GM23338 (cell line): Measurements from ENCODE around the gene GALNT5. TPM values are rescaled to one million over a fixed set of nuclear protein-coding genes. Genes with fewer than 3 reads are reported as not detected.
A peak's percentile ranks its signal among the peaks of the same experiment; 100 is the strongest.

Experiments
- ATAC-seq: fragments of 200-7000 bp; cut with Tn5 transposase; 3 replicates; pipeline ENCODE4 v1.9.1; 2020
- DNase-seq: peaks from one replicate; pipeline ENCODE4 v3.0.0-alpha.2; 2015; ENCODE audit warnings: low spot score
- H2AFZ ChIP-seq: fragments of 200-600 bp; sonication (generic); 2 replicates; pipeline ENCODE4 v1.8.0; 2016; ENCODE audit warnings: antibody characterized with exemption, mild to moderate bottlenecking, moderate library complexity
- H3F3A ChIP-seq: fragments of 200-600 bp; sonication (generic); replicated peaks from 2 replicates; pipeline ENCODE4 v1.8.0; 2017; ENCODE audit warnings: antibody characterized with exemption, mixed run types, low read depth
- H3K27ac ChIP-seq: fragments of 200-600 bp; sonication (generic); 2 replicates; pipeline ENCODE4 v1.6.1; 2016; ENCODE audit warnings: low read depth
- H3K27me3 ChIP-seq: fragments of 200-600 bp; sonication (generic); 2 replicates; pipeline ENCODE4 v1.8.0; 2016; ENCODE audit warnings: mild to moderate bottlenecking, mixed run types, moderate library complexity; ENCODE audit not compliant: insufficient read depth
- H3K36me3 ChIP-seq: fragments of 200-600 bp; sonication (generic); 2 replicates; pipeline ENCODE4 v1.8.0; 2016; ENCODE audit warnings: mild to moderate bottlenecking; ENCODE audit not compliant: insufficient read depth
- H3K4me1 ChIP-seq: fragments of 200-600 bp; sonication (generic); 2 replicates; pipeline ENCODE4 v1.8.0; 2016; ENCODE audit warnings: mild to moderate bottlenecking, moderate library complexity; ENCODE audit not compliant: insufficient read depth
- H3K4me2 ChIP-seq: fragments of 200-600 bp; sonication (generic); 2 replicates; pipeline ENCODE4 v1.7.1; 2017; ENCODE audit warnings: mixed run types
- H3K4me3 ChIP-seq: fragments of 200-600 bp; sonication (generic); 2 replicates; pipeline ENCODE4 v1.6.1; 2016; ENCODE audit warnings: mixed run types
- H3K79me2 ChIP-seq: fragments of 200-600 bp; sonication (generic); replicated peaks from 2 replicates; pipeline ENCODE4 v1.8.0; 2017; ENCODE audit warnings: mild to moderate bottlenecking; ENCODE audit not compliant: insufficient read depth
- H3K9me2 ChIP-seq: fragments of 200-600 bp; sonication (generic); 2 replicates; pipeline ENCODE4 v1.8.0; 2017; ENCODE audit not compliant: insufficient read depth
- H4K20me1 ChIP-seq: fragments of 200-600 bp; sonication (generic); replicated peaks from 2 replicates; pipeline ENCODE4 v1.8.0; 2017; ENCODE audit warnings: mild to moderate bottlenecking; ENCODE audit not compliant: insufficient read depth
- H3K27ac Mint-ChIP-seq: 2 replicates; pipeline ENCODE4 v1.8.0; 2020; ENCODE audit warnings: inconsistent platforms, mild to moderate bottlenecking, moderate library complexity, mixed read lengths
- H3K27me3 Mint-ChIP-seq: 3 replicates; pipeline ENCODE4 v1.8.0; 2022; ENCODE audit warnings: low read depth, mild to moderate bottlenecking, moderate library complexity, mixed read lengths, inconsistent platforms; ENCODE audit not compliant: insufficient read depth, poor library complexity
- H3K36me3 Mint-ChIP-seq: 3 replicates; pipeline ENCODE4 v1.8.0; 2021; ENCODE audit warnings: low read depth, mild to moderate bottlenecking, inconsistent platforms, moderate library complexity, mixed read lengths
- H3K4me1 Mint-ChIP-seq: 3 replicates; pipeline ENCODE4 v1.8.0; 2020; ENCODE audit warnings: mild to moderate bottlenecking, inconsistent platforms, mixed read lengths
- H3K4me3 Mint-ChIP-seq: 3 replicates; pipeline ENCODE4 v1.8.0; 2021; ENCODE audit warnings: moderate library complexity, mild to moderate bottlenecking, inconsistent platforms, mixed read lengths
- H3K9me3 Mint-ChIP-seq: 3 replicates; pipeline ENCODE4 v1.8.0; 2020; ENCODE audit warnings: moderate library complexity, mild to moderate bottlenecking, inconsistent platforms, mixed read lengths
- CTCF ChIP-seq, 2 experiments: fragments of 200-600 bp in 1 of 2; sonication (generic) in 1 of 2; conservative IDR thresholded peaks; 2 replicates each; pipeline versions ENCODE4 v1.5.1 to v1.6.1; 2016 to 2017; ENCODE audit warnings: antibody characterized with exemption in 2 of 2, low read depth in 2 of 2, mild to moderate bottlenecking in 2 of 2, moderate library complexity in 1 of 2
- EZH2 ChIP-seq: fragments of 200-600 bp; sonication (generic); IDR thresholded peaks from one replicate; pipeline ENCODE4 v1.8.0; 2017; ENCODE audit warnings: antibody characterized with exemption, mild to moderate bottlenecking, low read depth; ENCODE audit not compliant: unreplicated experiment
- EZH2phosphoT487 ChIP-seq: fragments of 200-600 bp; sonication (generic); IDR thresholded peaks from one replicate; pipeline ENCODE4 v1.8.1; 2018; ENCODE audit warnings: antibody characterized with exemption; ENCODE audit not compliant: unreplicated experiment
- NANOG ChIP-seq: IDR thresholded peaks from 2 replicates; pipeline ENCODE4 v1.6.1; 2016; ENCODE audit warnings: antibody characterized with exemption, borderline replicate concordance
- POLR2AphosphoS5 ChIP-seq: IDR thresholded peaks from 2 replicates; pipeline ENCODE4 v1.6.1; 2016; ENCODE audit warnings: antibody characterized with exemption, low read depth
- REST ChIP-seq: IDR thresholded peaks from one replicate; pipeline ENCODE4 v1.6.1; 2018; ENCODE audit warnings: antibody characterized with exemption; ENCODE audit not compliant: unreplicated experiment
- STAT1 ChIP-seq: IDR thresholded peaks from one replicate; pipeline ENCODE4 v1.6.1; 2016; ENCODE audit warnings: antibody characterized with exemption; ENCODE audit not compliant: unreplicated experiment
- ZNF114 ChIP-seq: fragments of 250-450 bp; sonication (Bioruptor Pico); IDR thresholded peaks from 2 replicates; pipeline ENCODE4 v1.5.0; 2020; ENCODE audit warnings: mild to moderate bottlenecking, moderate library complexity
- ZNF331 ChIP-seq: fragments of 250-450 bp; sonication (Bioruptor Pico); IDR thresholded peaks from 2 replicates; pipeline ENCODE4 v1.5.0; 2020; ENCODE audit warnings: low read depth, mild to moderate bottlenecking, moderate library complexity
- polyA plus RNA-seq: library from polyadenylated mRNA; unstranded; fragments of >200 nt; fragmentation: Nextera tagmentation; extraction: Ambion mirVana; gene quantifications from 2 replicates; pipeline ENCODE4 v1.2.1, GENCODE V29; 2016
- total RNA-seq: library from RNA; depleted of rRNA; stranded (reverse); fragments of >200 nt; shearing (Covaris generic); gene quantifications from 2 replicates; pipeline ENCODE4 v1.2.3, GENCODE V29; 2014
- TF ChIP-seq, protein P1 (sequence below): IDR thresholded peaks from 2 replicates; pipeline ENCODE4 v1.6.1; 2016; ENCODE audit warnings: antibody characterized with exemption

GALNT5 gene
- total and polyA plus RNA-seq, 2 experiments from 2014 or later, result 0.05 to 0.14 TPM

- TF ChIP-seq REST (no peak), NANOG (no peak), ZNF331 (CRISPR knock-in tag) (no peak), EZH2phosphoT487 (no peak), STAT1 (no peak), ZNF114 (CRISPR knock-in tag) (no peak), EZH2 (no peak), POLR2AphosphoS5 (no peak), CTCF (conservative IDR thresholded peaks at IDR 0.05; ENCODE audit: low read depth in 2 of 2) (no peak)
- TF ChIP-seq, protein P1, sequence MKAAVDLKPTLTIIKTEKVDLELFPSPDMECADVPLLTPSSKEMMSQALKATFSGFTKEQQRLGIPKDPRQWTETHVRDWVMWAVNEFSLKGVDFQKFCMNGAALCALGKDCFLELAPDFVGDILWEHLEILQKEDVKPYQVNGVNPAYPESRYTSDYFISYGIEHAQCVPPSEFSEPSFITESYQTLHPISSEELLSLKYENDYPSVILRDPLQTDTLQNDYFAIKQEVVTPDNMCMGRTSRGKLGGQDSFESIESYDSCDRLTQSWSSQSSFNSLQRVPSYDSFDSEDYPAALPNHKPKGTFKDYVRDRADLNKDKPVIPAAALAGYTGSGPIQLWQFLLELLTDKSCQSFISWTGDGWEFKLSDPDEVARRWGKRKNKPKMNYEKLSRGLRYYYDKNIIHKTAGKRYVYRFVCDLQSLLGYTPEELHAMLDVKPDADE, result no peak
These were observed 12.2 kb upstream of the GALNT5 start (continued) for GRCh38 chr2:157245144-157245840.

- Histone ChIP-seq H3K27me3 (no peaks in the 10 kb centered on the region), H3F3A (no peaks in the 10 kb centered on the region), H3K79me2 (no peaks in the 10 kb centered on the region), H3K36me3 (no peaks in the 10 kb centered on the region), H4K20me1 (no peaks in the 10 kb centered on the region), H3K27ac (peak overlapping the region; percentile 60; the same call in 1 of the 2 replicates), H3K4me2 (peak overlapping the region; percentile 60), H2AFZ (no peak overlapping the region), H3K4me3 (no peak overlapping the region), H3K4me1 (peaks cover 28% of the 10 kb centered on the region), H3K9me2 (no peaks in the 10 kb centered on the region)
- Mint-ChIP-seq H3K4me3 (peak overlapping the region; percentile 11; the same call in 2 of the 3 replicates), H3K36me3 (no peaks in the 10 kb centered on the region), H3K27me3 (peaks cover 1% of the 10 kb centered on the region), H3K4me1 (peaks cover 34% of the 10 kb centered on the region), H3K9me3 (no peaks in the 10 kb centered on the region; the same call in 2 of the 3 replicates), H3K27ac (peak overlapping the region; percentile 59)
- DNase-seq (peak; percentile 67), ATAC-seq (peak; percentile 98)
- no peak for TF ChIP-seq ZNF331 (CRISPR knock-in tag)
These were observed 11.4 kb upstream of the GALNT5 start for GRCh38 chr2:157245846-157246764.
